ENCODE data around the gene MDH2. TPM values are rescaled to one million over a fixed set of nuclear protein-coding genes. Genes with fewer than 3 reads are reported as not detected.
"Not testable (repeated sequence)": the region's sequence is repeated elsewhere in the genome, so short reads cannot be mapped to it uniquely, and the experiment has no call there.

Gene MDH2
- 17.1 TPM for total RNA-seq (ENCODE audit: insufficient read depth, low replicate concordance)

DNA sequence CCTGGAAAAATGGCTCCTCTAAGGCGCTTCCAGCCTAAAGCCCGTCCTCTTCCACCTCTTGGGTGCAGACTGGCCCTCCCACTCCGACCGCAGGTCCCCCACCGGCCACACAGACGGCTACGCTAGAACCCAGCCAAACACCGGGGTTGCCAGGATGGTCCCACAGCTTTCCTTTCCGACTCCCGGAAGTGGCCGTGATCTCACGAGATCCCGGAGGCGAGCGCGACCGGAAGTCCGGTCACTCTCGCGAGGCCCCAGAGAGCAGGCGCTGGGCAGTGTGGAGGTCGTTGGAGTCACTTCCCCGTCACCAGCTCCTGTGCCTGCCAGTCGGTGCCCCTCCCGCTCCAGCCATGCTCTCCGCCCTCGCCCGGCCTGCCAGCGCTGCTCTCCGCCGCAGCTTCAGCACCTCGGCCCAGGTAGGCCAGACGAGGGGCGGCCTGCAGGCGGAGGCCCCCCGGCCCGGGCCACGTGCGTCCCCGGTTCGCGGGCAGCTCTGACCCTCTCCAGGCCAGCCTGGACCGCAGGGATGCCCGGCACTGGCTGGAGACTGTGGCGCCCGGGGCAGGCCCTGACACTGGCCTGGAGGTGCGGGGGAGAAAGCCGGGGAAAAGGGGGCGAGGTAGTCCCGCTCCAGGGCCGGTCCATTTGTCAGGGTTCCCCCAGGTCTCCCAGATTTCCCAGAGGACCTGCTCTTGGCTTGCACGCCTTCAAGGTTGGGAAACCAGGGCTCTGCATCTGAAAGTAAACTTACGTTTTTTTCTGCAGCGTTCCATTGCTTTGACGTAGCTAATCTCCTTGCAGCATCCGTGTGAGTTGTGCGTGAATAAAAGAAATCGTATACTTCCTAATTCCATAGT is at the start of gene MDH2, which contains the start of gene STYXL1:
Gene MDH2 (plus strand): TSS at position 296 of the 857 bp plus-strand sequence. CDS start 55 bp downstream, at position 351.
Gene STYXL1 (minus strand): TSS at position 190 of the 857 bp plus-strand sequence. CDS start 17,477 bp downstream, outside the sequence.
- DNase-seq (ENCODE audit: low spot score) = peak; percentile 97

DNA sequence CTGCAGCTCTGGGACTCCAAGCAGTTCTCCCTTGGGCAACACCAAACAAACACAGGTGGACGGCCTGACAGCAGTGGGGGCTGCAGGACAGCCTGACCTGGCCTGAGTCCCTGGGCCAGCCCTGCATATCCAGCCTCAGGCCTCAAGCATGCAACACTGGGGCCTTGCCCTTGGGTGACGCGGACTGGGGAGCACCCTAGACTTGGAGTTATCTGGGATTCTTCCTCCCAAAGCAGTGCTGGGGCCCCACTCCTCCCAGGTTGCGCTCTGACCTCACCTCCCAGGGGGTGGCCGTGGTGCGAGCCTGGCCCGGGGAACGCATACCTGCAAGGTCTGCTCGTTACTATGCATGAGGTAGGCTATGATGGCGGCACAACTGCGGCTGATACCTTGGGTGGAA is 47.3 kb upstream of the MDH2 start:
- no peak for DNase-seq (ENCODE audit: low spot score)

GRCh38 chr7:76002139-76002538 is 45.8 kb upstream of the MDH2 start:
- no peak for DNase-seq (ENCODE audit: low spot score)

GRCh38 chr7:76002822-76003221 is 45.1 kb upstream of the MDH2 start:
- DNase-seq (ENCODE audit: low spot score) = no peak

DNA sequence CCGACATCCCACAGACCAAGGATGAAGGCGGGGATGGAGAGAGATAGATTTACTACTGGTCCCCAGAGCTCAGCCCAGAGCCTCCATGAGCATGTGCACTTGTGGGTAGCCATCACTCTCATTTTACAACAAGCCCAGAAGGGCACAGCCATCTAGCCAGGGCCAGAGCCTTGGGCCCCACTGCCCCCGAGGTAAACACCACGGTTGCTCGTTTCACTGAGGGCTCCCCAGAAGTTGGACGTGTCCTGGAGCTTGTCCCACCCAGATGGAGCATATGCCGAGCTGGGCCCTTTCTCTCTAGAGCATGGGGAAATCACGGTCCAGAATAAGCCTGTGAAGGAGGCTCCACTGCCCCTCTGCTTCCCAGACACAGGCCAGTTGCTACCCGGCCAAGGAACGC is 44.6 kb upstream of the MDH2 start:
- DNase-seq (ENCODE audit: low spot score) = no peak

- not testable (repeated sequence) for DNase-seq (ENCODE audit: low spot score)
Observed at GRCh38 chr7:76005004-76005403, 42.9 kb upstream of the MDH2 start.

- no peak for DNase-seq (ENCODE audit: low spot score)
Observed at GRCh38 chr7:76008156-76008687, 39.7 kb upstream of the MDH2 start.

- no peak for DNase-seq (ENCODE audit: low spot score)
Observed at GRCh38 chr7:76009672-76010600, 38.0 kb upstream of the MDH2 start.

DNA sequence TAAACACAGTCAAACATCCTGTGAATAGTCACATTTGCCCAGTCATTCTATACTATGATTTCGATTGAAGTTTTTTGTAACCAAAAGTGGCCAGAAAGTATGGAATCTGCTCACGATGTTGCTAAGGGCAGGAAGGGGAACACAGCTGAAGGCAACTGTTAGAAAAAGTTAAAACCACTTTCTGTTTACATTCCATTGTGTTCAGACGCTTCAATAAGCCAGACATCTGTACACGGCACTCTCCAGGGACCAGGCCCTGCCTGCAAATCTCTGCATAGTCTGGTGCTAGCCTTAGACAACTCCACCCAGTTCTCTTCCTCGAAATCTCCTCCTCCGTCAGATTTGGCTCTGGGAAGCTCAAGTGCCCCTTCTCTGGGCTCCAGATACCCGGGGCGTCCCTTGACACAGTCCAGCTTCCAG is 36.5 kb upstream of the MDH2 start:
- peak; percentile 89 for DNase-seq (ENCODE audit: low spot score)

DNA sequence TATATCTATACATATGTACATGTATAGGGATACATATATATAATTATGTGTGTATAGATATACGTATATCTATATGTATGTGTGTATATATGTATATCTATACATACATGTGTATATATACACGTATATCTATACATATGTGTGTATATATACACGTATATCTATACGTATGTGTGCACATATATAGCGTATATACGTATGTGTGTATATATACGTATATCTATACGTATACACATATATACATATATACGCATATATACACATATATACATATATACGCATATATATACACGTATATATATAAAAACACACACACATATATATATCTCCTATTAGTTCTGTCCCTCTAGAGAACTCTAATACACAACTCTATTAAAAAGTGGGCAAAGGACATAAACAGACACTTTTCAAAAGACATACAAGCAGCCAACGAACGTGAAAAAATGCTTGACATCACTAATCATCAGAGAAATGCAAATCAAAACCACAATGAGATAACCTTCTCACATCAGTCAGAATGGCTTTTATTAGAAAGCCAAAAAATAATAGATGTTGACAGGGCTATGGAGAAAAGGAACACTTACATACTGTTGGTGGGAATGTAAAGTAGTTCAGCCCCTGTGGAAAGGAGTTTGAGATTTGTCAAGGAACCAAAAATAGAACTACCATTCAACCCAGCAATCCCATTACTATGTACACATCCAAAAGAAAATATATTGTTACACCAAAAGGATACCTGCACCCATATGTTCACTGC is 31.5 kb upstream of the MDH2 start:
- no peak for DNase-seq (ENCODE audit: low spot score)

- DNase-seq (ENCODE audit: low spot score) = not testable (repeated sequence)
Observed at GRCh38 chr7:76018520-76018919, 29.4 kb upstream of the MDH2 start.

- peak; percentile 33 for DNase-seq (ENCODE audit: low spot score)
Observed at GRCh38 chr7:76020031-76020714, 27.7 kb upstream of the MDH2 start.

DNA sequence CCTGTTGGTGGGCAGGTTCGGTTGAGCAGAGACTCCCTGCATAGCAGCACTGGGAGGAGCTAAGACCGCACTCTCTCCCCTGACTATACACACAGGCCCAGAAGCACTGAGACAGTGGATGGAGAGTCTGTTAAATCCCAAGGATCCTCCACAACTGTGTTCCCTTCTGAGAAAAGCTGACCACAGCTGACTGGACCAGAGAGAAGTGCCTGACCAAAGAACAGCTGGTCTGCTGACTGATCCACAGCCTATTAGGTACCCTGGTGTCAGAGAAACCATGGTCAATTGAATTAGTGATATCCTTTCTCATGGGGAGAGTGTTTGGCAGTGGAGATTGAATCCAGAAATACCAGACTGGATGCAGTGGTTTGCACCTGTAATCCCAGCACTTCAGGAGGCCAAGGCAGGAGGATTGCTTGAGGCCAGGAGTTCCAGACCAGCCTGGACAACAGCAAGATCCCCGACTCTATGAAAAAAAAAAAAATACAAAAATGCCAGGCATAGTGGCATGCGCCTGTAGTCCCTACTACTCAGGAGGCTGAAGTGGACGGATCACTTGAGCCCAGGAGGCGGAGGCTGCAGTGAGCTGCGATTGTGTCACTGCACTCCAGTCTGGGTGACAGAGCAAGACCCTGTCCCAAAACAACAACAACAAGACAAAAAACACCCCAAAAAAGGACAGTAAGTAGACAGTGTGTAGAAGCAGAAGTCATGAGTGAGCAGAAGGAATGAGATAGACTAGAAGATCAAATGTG is 25.7 kb upstream of the MDH2 start:
- DNase-seq (ENCODE audit: low spot score) = no peak

- peak; percentile 22 for DNase-seq (ENCODE audit: low spot score)
Observed at GRCh38 chr7:76023002-76023401, 24.9 kb upstream of the MDH2 start.

DNA sequence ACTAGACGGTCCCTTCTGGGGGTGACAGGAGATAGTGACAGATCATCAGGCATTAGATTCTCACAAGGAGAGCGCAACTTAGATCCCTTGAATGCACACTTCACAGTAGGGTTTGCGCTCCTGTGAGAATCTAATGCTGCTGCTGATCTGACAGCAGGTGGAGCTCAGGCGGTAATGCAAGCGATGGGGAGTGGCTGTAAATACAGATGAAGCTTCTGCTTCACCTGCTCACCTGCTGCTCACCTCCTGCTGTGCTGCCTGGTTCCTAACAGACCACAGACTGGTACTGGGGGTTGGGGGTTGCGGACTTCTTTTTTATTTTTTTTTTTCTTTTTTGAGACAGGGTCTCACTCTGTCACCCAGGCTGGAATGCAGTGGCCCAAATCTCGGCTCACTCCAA is 18.2 kb upstream of the MDH2 start:
- DNase-seq (ENCODE audit: low spot score) = not testable (repeated sequence)

- no peak for DNase-seq (ENCODE audit: low spot score)
Observed at GRCh38 chr7:76031964-76032363, 15.9 kb upstream of the MDH2 start.

- DNase-seq (ENCODE audit: low spot score) = no peak
Observed at GRCh38 chr7:76037310-76037709, 10.6 kb upstream of the MDH2 start.

- DNase-seq (ENCODE audit: low spot score) = no peak
Observed at GRCh38 chr7:76040126-76040525, 7.8 kb upstream of the MDH2 start.

GRCh38 chr7:76044375-76044865 is 3.5 kb upstream of the MDH2 start:
- DNase-seq (ENCODE audit: low spot score) = no peak

Data from umbilical cord (tissue), 2 donors.